Activated naive CD8-positive, alpha-beta T cell (primary cell): ENCODE data around the gene TCF20.

Experiments
- H3K27ac Mint-ChIP-seq: one replicate; pipeline ENCODE4 v1.8.0; 2021; ENCODE audit warnings: mixed read lengths
- H3K27me3 Mint-ChIP-seq: one replicate; pipeline ENCODE4 v1.8.0; 2021; ENCODE audit warnings: mixed read lengths
- H3K36me3 Mint-ChIP-seq: one replicate; pipeline ENCODE4 v1.8.0; 2021; ENCODE audit warnings: mixed read lengths
- H3K4me1 Mint-ChIP-seq: one replicate; pipeline ENCODE4 v1.8.0; 2021; ENCODE audit warnings: low read depth, mixed read lengths
- H3K4me3 Mint-ChIP-seq: one replicate; pipeline ENCODE4 v1.8.0; 2021; ENCODE audit warnings: mild to moderate bottlenecking, mixed read lengths
- H3K9me3 Mint-ChIP-seq: one replicate; pipeline ENCODE4 v1.8.0; 2021; ENCODE audit warnings: low read depth, mixed read lengths

The TCF20 gene

DNA sequence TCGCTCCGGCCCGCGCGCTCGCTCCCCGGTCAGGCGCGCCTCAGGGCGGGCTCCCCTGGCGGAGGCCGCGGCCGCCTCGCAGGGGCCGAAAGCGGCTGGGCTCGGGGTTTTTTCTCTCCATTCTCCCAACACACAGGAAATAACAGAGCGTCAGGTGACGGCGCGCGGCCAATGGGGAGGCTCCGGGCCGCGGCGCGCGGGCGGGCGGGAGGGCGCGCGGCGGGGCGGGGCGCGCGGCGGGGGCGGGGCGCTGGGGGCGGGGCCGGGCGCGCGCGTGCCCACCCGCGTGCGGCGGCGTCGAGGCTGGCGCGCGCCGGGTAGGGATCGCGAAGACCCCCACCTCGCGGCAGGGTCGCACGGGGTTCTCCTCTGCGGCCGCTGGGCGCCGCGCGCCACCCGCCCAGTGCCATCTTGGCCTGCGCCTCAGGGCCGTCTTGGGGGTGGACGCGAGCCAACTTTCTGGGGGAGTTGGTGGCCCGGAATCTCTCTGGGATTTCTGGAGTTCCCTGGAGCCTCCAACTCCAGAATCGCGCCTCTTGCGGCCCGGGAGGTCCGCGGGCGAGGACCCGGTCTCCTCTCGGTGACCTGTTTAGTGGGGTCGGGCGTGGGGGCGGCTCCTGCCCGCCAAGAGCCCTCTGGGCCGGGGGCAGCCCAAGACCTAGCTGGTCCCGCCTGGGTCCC lies at the start of gene TCF20:
Gene TCF20 (minus strand): TSS at position 144 of the 681 bp plus-strand sequence. CDS start 55,348 bp downstream, outside the sequence.
- Mint-ChIP-seq H3K27ac (peak within 1 kb of the TSS; percentile 92), H3K4me3 (peak within 1 kb of the TSS; percentile 98), H3K36me3 (no peaks in the 10 kb centered on the region), H3K27me3 (no peaks in the 10 kb centered on the region), H3K9me3 (no peaks in the 10 kb centered on the region), H3K4me1 (peaks cover 35% of the 10 kb centered on the region)

DNA sequence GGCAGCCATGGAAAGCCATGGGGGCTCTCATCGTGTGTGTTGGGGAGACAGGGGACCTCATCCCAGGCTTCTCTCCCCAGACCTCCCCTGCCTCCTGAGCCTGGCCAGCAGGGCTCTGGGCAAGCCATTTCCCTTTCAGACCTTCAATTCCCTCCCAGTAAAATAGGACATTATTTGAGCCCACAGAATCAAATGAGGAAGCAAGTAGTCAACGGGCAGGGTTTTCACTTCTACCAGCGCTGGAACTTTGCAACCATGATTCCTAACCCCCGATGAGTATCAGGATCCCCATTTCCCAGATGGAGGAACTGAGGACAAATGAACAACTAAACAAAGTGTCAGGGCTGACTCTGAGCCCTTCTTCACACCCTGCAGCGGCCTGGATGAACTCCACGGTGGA lies 48.9 kb upstream of the TCF20 start:
- H3K4me1 Mint-ChIP-seq: peaks cover 27% of the 10 kb centered on the region
- no peaks in the 10 kb centered on the region for H3K27me3 Mint-ChIP-seq
- no peaks in the 10 kb centered on the region for H3K9me3 Mint-ChIP-seq
- no peak overlapping the region for H3K4me3 Mint-ChIP-seq
- H3K36me3 Mint-ChIP-seq: no peaks in the 10 kb centered on the region
- no peak overlapping the region for H3K27ac Mint-ChIP-seq

DNA sequence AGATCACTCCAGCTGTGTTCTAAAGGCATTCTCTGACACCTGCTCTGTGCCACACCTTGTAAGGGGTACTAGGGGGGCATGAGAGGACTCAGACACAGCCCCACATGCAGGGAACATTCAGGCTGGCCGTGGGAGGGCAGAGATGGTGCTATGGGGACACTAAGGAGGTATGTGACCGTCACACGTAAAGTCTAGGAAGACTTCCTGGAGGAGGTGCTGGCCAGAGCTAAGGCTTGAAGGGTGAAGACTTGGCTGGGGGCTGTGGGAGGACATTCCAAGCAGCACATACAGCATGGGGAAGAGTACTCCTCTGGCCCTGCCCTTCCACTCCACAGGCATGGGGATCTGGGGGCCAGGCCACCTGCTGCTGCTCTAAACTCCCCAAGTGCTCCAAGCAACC lies 48.5 kb upstream of the TCF20 start:
- peaks cover 27% of the 10 kb centered on the region for H3K4me1 Mint-ChIP-seq
- no peaks in the 10 kb centered on the region for H3K9me3 Mint-ChIP-seq
- no peaks in the 10 kb centered on the region for H3K27me3 Mint-ChIP-seq

DNA sequence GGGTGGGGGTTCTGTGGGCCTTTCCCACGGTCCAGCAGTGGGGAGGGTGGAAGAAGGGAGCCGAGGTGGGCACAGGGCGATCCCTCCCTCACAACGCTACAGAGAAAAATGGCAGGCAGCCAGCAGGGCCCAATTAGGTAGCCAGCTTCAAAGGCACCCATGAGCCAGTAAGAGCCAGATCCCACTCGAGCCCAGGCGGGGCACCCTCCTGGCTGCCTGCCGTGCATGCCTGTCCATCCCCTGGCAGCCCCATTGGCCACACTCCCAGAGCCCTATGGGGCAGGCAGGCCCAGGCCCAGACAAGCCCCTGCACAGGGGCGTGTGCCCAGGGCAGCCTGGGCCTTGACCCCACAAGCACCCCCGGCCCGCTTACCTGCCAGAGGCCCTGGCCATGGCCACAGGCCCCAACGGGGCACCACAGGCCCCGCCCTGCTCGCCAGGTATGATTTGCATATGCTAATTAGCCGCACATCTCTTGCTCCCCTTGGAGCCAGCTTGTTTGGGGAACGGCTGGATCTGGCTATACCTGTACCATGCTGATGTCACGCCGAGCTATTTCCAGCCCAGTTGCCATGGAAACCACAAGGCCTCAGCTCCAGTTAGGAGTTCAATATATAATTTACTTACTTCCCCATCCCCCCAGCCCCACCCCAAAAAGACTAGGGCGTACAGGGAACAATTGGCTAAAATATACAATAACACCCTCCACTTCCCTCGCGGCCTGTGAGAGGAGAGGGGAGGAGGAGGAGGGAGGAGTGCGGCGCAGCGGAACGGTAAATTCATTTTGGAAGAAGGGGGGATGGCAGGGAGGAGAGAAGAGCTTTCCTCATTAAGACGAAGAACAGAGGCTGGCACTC lies 47.5 kb upstream of the TCF20 start:
- H3K4me3 Mint-ChIP-seq: no peak overlapping the region
- no peaks in the 10 kb centered on the region for H3K36me3 Mint-ChIP-seq
- no peak overlapping the region for H3K27ac Mint-ChIP-seq
- peaks cover 37% of the 10 kb centered on the region for H3K4me1 Mint-ChIP-seq
- no peaks in the 10 kb centered on the region for H3K27me3 Mint-ChIP-seq
- H3K9me3 Mint-ChIP-seq: no peaks in the 10 kb centered on the region

More for the DNA sequence above, 48.5 kb upstream of the TCF20 start:
- H3K4me3 Mint-ChIP-seq: no peak overlapping the region
- no peaks in the 10 kb centered on the region for H3K36me3 Mint-ChIP-seq
- H3K27ac Mint-ChIP-seq: no peak overlapping the region

DNA sequence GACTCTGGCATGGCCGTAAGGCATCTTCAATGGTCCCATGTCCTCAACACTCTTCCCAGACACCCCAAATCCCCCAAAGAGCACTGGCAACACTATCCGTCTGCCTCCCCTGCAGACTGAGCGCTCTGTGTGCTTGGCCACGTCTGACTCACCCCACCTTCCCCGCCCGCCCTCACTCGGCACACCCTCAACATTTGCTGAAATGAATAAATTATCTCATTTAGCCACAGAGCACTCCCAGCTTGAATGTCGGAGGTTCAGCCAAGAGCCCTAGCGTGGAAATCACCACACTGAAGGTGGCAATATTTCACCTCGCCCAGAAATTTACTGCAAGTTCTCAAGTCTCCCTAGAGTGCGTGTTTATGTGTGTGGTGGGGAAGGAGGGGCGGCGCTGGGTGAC lies 46.6 kb upstream of the TCF20 start:
- H3K36me3 Mint-ChIP-seq: no peaks in the 10 kb centered on the region
- peaks cover 44% of the 10 kb centered on the region for H3K4me1 Mint-ChIP-seq
- H3K27ac Mint-ChIP-seq: peak overlapping the region; percentile 61
- no peaks in the 10 kb centered on the region for H3K27me3 Mint-ChIP-seq
- H3K9me3 Mint-ChIP-seq: no peaks in the 10 kb centered on the region
- H3K4me3 Mint-ChIP-seq: peak overlapping the region; percentile 62

DNA sequence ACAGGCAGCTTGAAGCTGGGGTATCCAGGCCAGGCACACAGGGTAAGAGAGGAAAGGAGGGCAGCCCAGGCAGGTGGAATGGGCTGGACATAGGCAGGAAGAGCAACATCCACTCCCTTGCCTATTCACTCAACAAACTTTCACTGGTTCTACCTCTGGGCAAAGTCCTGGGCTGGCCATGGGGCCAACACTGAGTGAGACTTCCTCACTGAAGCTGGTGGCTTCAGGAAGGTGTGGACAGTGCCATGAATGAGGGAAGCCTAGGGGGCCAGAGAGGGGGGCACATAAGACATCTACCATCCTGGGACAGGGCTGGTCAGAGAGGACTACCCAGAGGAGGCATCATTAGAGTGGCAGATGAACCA lies 44.9 kb upstream of the TCF20 start:
- Mint-ChIP-seq H3K27me3 (no peaks in the 10 kb centered on the region), H3K9me3 (no peaks in the 10 kb centered on the region), H3K4me1 (peaks cover 50% of the 10 kb centered on the region), H3K27ac (peak overlapping the region; percentile 28), H3K36me3 (no peaks in the 10 kb centered on the region), H3K4me3 (peak overlapping the region; percentile 27)

DNA sequence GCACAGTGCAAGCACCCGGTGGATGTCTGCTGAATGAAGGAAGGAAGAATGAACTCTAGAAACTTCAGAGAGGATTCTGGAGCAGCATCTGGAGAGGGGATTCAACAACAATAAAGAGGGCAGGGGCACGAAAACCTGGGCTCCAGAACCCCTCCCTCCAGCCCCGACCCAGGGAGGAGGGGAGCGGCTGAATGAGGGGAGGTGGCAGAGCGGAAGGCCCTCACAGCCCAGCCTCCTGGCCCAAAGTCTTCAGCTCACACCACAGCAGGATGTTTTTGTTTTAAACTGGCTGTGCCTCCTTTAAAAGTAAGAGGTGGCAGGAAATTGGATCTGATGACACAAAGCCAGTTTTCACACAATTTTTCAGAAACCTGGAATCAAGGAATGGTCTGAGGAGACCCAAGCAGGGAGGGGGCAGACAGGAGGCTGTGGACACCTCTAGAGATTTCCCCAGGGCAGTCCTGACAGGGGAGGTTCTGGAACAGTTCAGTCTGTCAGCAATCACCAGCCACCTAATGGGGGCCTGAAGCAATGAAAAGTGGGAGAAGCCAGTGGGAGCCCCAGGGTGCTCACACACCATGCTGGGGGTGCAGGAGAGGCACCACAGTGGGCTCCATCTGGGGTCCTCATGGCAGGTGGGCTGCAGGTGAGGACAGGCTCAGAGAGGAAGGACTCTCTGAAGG lies 44.4 kb upstream of the TCF20 start:
- Mint-ChIP-seq H3K4me3 (peak overlapping the region; percentile 27), H3K9me3 (no peaks in the 10 kb centered on the region), H3K36me3 (no peaks in the 10 kb centered on the region), H3K27ac (peak overlapping the region; percentile 41), H3K4me1 (peaks cover 55% of the 10 kb centered on the region), H3K27me3 (no peaks in the 10 kb centered on the region)

DNA sequence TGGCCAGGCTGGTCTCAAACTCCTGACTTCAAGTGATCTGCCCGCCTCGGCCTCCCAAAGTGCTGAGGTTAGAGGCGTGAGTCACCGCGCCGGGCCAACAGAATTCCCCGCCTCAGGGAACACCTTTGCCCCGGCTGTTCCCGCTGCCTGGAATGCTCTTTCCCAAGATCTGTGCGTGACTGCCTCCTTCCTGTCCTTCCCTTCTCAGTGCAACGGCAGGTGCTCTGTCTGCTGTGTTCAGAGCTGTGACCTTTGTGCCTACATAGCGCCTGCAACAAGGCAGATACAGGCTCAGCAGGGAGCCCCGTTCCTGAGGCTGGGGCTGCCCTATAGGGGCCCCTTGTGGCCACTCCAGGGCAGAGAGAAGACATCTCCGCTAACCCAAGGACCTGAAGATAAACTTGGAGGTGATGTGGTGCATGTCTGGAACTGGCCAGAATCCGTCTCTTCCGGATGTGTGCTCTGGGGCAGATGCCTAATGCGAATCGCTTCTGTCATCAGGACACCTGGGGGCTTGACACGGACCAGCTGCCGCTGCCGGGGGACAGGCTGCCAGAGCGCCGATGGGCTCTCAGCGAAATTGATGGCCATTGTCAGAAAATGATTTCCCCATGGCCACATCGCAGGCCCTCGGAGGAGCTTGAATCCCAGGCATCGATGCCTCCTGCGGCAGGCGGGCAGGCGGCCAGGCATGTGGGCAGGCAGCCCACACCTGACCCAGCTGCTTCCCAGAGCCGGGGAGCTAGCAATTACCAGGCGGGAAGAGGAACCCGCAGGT lies 43.5 kb upstream of the TCF20 start:
- peaks cover 60% of the 10 kb centered on the region for H3K4me1 Mint-ChIP-seq
- no peaks in the 10 kb centered on the region for H3K9me3 Mint-ChIP-seq
- peak overlapping the region; percentile 5 for H3K27ac Mint-ChIP-seq
- no peaks in the 10 kb centered on the region for H3K36me3 Mint-ChIP-seq
- H3K4me3 Mint-ChIP-seq: peak overlapping the region; percentile 39
- H3K27me3 Mint-ChIP-seq: no peaks in the 10 kb centered on the region

DNA sequence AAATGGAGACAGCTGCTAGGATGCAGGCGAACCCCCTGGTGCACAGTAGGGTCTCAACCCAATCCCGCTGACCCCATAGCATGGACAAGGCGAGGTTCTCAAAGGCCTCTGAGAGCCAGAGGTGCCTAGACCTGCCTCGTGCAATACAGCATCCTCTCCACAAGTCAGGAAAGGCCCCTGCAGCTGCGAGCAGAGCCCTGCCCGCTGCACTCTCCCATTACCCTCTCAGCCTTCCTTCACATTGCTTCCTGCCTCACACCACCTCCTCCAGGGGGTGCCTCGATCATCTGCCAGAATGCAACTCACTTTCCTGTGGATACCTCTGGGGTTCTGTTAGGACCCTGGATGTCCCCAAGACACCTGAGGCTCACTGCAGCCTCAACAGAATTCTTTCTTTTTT lies 42.8 kb upstream of the TCF20 start:
- Mint-ChIP-seq H3K36me3 (no peaks in the 10 kb centered on the region), H3K9me3 (no peaks in the 10 kb centered on the region), H3K4me1 (peaks cover 65% of the 10 kb centered on the region), H3K27ac (no peak overlapping the region), H3K27me3 (no peaks in the 10 kb centered on the region), H3K4me3 (no peak overlapping the region)

DNA sequence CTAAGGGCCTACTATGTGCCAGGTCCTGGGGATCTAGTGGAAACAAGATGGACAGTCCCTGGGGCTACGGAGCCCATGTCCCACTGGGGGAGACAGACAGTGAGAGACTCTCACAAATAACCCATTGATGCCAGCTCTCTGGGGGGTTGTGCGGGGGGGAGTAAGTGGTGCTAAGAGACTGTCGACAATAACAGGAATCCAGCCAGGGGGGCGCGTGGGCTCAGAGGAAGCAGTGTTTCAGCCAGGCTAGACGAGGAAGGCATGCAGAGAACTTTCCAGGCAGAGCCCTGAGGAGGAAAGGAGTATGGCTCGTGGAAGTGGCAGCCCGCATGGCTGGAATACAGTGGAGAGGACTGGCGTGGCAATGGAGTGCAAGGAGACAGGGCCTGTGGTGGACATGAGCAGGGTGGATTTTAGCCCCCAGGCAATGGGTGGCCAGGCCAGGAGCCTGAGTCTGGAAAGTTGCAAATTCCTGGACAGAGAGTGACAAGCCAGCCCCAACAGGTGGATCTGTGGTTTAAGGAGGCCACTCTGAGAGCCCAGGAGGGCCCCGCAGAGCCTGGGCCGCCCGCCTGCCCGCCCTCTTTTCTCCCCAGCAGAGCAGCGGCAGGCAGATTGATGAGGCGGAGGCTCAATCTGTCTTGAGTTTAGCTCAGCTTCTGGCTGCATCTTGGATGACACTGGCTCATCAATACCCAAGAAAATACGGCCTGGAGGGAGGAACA lies 40.0 kb upstream of the TCF20 start:
- Mint-ChIP-seq H3K4me1 (peaks cover 66% of the 10 kb centered on the region), H3K36me3 (no peaks in the 10 kb centered on the region), H3K27ac (no peak overlapping the region), H3K27me3 (no peaks in the 10 kb centered on the region), H3K9me3 (no peaks in the 10 kb centered on the region), H3K4me3 (peak overlapping the region; percentile 44)

DNA sequence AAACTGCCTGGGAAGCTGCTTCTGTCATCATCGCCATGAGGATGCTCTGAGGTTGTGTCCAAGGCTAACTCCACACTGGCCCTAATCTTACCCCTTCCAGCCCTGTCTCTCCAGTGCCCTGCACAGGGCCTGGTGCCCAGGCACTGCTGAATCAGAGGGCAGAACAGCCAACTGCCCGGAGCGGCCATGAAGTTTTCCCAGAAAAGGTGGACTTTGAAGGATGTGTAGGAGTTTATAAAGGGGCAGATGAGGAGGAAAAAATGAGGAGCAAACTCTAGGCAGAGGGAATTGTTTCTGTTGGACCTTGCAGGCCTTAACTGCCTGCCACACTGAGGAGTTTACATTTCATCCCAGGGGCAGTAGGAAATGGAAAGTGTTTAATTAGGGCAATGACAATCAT lies 39.4 kb upstream of the TCF20 start:
- Mint-ChIP-seq H3K27me3 (no peaks in the 10 kb centered on the region), H3K4me1 (peaks cover 65% of the 10 kb centered on the region), H3K9me3 (no peaks in the 10 kb centered on the region), H3K36me3 (no peaks in the 10 kb centered on the region), H3K27ac (no peak overlapping the region), H3K4me3 (no peak overlapping the region)

DNA sequence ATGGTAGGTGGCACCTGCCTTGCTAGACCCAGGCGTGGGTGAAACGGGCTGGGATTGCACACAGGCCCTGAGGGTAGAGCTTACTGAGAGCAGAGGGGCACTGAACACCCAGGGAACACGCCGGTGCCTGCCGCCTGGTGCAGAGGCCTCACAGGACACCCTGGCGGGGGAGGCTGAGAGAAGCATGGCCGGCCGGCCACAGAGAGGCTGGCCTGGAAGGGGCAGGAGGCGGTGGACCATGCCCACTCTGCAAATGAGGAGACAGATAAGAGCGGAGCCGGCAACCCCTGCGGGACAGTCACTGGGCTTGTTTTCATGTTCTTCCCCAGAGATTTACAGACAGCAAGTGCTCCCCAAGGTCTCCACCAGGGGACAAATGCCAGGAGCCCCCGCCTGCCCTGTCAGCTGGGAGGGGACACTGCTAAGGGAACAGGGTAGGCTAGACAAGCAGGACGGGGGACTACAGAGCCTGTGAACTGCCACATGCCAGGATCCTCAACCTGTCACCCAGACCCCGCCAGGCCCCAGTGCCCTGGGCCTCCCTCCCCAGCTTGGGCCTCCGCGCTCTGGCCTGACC lies 38.5 kb upstream of the TCF20 start:
- Mint-ChIP-seq H3K4me1 (peaks cover 62% of the 10 kb centered on the region), H3K36me3 (no peaks in the 10 kb centered on the region), H3K27ac (no peak overlapping the region), H3K4me3 (no peak overlapping the region), H3K27me3 (no peaks in the 10 kb centered on the region), H3K9me3 (no peaks in the 10 kb centered on the region)

DNA sequence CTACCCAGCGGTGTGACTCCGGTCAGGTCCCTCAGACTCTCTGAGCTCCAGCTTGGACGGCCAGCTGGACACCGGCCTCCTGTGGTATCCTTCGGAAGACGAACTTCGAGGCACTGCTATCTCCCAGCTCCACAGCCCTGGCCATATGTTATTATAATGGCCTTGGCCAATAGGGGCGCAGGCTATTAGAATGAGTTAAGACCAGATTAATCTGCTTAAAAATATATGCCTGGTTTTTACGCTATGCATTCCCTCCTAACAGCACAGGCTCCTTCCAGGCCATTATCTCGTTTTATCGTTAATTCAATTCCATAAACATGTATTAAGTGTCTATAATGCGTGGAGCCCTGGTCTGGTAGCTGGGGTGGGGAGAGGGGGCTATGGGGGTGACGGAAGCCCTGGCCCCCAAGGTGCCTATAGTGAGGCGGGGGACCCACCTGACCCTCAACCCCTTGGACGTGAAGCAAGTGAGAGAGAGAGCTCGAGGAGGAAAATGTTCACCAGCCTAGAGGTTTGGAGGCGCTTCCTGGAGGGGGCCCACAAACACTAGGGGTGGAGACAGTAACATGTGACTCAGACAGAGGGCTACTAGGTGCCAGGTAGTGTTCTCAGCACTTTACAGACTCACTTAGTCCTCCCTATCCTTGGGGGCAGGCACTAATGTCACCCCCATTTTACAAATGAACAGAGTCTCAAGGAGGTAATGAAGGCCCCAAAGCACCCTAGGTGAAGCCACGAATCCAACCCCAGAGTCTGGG lies 37.5 kb upstream of the TCF20 start:
- Mint-ChIP-seq H3K4me3 (no peak overlapping the region), H3K36me3 (no peaks in the 10 kb centered on the region), H3K27ac (no peak overlapping the region), H3K27me3 (no peaks in the 10 kb centered on the region), H3K9me3 (no peaks in the 10 kb centered on the region), H3K4me1 (peaks cover 61% of the 10 kb centered on the region)
